ENCODE measurements around the gene FER1L5. TPM values are rescaled to one million over a fixed set of nuclear protein-coding genes. Genes with fewer than 3 reads are reported as not detected.

The FER1L5 gene
- total RNA-seq, 2 experiments from 2014 or later, result not detected

DNA sequence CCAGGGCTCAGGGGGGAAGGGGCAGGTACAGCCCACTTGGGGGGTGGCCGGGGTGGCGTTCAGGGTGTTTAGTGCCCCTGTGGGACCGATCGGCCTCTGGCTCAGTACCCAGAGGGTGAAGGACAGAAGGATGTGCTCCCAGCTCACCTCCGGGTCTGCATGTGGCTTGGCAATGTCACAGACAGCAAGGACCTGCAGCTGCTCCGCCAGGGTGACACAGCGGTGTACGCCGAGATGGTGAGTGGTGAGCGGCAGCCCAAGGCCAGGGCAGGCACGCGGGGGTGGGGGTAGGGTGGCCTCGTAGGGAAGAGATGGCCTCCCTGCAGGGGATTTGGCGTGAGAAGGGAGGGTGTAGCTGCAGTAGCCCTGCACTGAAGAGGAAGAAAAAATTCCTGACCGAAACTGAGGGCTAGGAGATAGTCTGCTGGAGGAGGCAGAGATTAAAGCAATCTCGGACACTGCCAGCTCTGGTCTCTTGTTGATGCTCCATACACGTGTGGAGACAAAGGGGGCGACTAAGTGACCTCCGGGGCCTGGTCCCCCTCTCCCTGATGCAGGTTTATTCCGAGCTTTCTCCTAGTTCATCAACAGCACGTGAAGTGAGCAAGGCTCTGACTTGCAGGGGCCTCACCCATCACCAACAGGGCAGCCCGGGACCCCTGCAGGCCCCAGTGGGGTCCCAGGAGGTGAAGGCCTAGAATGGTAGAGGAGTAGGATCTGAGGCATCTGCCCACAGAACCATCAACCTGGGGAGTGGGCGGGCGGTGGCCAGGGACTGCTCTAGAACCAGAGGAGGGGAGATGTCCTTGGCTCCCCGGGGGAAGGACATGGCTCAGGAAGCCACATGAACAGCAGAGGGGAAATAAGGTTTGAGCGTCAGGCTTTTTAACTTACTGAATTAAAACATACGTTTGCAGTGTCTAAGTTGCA is 45.4 kb downstream of the FER1L5 start:
- Mint-ChIP-seq H3K27me3 (peaks cover 1% of the 10 kb centered on the region), H3K9me3 (no peaks in the 10 kb centered on the region), H3K4me3 (no peak overlapping the region), H3K36me3 (ENCODE audit: low read depth) (no peaks in the 10 kb centered on the region), H3K4me1 (ENCODE audit: low read depth) (no peaks in the 10 kb centered on the region), H3K27ac (no peak overlapping the region)
- ATAC-seq (no peak), DNase-seq (no peak)
- TF ChIP-seq, protein P1, sequence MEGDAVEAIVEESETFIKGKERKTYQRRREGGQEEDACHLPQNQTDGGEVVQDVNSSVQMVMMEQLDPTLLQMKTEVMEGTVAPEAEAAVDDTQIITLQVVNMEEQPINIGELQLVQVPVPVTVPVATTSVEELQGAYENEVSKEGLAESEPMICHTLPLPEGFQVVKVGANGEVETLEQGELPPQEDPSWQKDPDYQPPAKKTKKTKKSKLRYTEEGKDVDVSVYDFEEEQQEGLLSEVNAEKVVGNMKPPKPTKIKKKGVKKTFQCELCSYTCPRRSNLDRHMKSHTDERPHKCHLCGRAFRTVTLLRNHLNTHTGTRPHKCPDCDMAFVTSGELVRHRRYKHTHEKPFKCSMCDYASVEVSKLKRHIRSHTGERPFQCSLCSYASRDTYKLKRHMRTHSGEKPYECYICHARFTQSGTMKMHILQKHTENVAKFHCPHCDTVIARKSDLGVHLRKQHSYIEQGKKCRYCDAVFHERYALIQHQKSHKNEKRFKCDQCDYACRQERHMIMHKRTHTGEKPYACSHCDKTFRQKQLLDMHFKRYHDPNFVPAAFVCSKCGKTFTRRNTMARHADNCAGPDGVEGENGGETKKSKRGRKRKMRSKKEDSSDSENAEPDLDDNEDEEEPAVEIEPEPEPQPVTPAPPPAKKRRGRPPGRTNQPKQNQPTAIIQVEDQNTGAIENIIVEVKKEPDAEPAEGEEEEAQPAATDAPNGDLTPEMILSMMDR (IDR thresholded peaks at IDR 0.05), result no peak
- intact Hi-C loops (cut with micrococcal nuclease), result no loop called here
- POLR2A ChIA-PET, result no interaction called here
- CTCF ChIA-PET, result no interaction called here

DNA sequence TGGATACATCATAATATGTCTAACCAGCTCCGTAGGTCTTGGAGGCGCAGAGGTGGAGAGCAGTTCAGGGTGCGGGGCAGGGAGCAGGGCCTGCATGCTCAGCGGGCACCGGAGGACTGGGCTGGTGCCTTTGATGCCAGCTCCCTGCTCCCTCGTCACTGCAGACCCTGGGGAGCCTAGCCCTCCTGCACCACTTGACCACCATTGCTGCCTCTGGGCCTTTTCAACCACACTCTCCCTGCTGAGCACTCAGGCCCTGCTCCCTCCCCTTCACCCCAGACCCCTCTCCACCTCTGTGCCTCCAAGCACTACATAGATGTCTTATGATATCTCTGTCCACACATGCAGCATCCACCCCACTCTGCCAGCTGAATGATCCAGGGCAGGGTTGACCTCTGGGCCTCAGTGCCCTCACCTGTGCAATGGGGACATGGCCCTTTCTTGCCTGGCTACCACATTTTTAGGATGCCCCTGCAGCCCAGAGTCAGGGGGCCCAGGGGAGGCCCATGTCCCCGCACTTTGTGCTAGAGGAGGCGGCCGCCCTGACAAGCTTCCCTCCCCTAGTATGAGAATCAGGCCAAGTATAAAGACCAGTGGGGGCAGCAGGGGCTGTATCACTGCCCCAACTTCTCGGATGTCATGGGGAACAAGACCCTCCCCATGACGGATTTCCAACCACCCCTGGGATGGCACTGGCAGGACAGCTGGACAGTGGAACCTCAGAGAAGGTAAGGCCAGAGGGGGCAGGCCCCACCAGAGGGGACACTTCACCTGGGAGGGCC is 46.3 kb downstream of the FER1L5 start:
- Mint-ChIP-seq H3K9me3 (no peaks in the 10 kb centered on the region), H3K4me3 (no peak overlapping the region), H3K36me3 (ENCODE audit: low read depth) (no peaks in the 10 kb centered on the region), H3K27me3 (peaks cover 1% of the 10 kb centered on the region), H3K4me1 (ENCODE audit: low read depth) (no peaks in the 10 kb centered on the region), H3K27ac (no peak overlapping the region)
- TF ChIP-seq, protein P1 (IDR thresholded peaks at IDR 0.05), result no peak
- ChIA-PET POLR2A (no interaction called here), CTCF (no interaction called here)
- intact Hi-C loops (cut with micrococcal nuclease), result no loop called here
- DNase-seq (no peak), ATAC-seq (no peak)

DNA sequence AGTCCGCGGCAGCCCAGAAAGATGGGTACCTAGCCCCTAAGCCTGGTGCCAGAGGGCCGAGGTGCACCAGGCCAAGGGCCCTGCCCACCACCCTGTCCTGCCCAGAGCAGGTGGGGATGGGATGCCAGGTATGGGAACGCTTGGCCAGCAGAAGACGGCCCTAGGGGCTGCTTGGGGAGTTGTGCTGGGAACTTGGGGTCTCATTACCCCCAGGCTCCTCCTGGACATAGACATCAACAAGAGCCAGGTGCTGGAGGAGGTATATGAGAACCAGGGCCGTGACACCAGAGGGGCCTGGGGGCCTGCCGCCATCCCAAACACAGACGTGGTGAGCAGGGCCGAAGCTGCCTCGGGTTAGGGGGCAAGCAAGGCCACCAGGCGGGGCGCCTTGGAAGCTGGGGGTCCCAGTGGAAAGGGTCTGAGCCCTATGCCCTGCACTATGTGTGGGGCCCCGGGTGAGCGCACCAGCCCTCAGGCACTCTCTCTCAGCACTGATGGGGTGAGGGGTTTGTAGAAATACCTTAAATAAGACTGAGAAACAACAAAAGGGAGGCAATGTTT is 46.9 kb downstream of the FER1L5 start:
- no peaks in the 10 kb centered on the region for H3K4me1 Mint-ChIP-seq (ENCODE audit: low read depth)
- H3K9me3 Mint-ChIP-seq, result no peaks in the 10 kb centered on the region
- ChIA-PET CTCF (no interaction called here), POLR2A (interaction anchor here (1.4 kb wide), 1 partner anchor 10 kb away, joined by 3 read pairs; no protein-coding TSS in a partner anchor)
- ATAC-seq (no peak), DNase-seq (no peak)
- no peak overlapping the region for H3K4me3 Mint-ChIP-seq
- H3K36me3 Mint-ChIP-seq (ENCODE audit: low read depth), result no peaks in the 10 kb centered on the region
- H3K27ac Mint-ChIP-seq, result no peak overlapping the region
- intact Hi-C loops (cut with micrococcal nuclease), result no loop called here
- H3K27me3 Mint-ChIP-seq, result peaks cover under 1% of the 10 kb centered on the region
- TF ChIP-seq, protein P1 (IDR thresholded peaks at IDR 0.05), result no peak

DNA sequence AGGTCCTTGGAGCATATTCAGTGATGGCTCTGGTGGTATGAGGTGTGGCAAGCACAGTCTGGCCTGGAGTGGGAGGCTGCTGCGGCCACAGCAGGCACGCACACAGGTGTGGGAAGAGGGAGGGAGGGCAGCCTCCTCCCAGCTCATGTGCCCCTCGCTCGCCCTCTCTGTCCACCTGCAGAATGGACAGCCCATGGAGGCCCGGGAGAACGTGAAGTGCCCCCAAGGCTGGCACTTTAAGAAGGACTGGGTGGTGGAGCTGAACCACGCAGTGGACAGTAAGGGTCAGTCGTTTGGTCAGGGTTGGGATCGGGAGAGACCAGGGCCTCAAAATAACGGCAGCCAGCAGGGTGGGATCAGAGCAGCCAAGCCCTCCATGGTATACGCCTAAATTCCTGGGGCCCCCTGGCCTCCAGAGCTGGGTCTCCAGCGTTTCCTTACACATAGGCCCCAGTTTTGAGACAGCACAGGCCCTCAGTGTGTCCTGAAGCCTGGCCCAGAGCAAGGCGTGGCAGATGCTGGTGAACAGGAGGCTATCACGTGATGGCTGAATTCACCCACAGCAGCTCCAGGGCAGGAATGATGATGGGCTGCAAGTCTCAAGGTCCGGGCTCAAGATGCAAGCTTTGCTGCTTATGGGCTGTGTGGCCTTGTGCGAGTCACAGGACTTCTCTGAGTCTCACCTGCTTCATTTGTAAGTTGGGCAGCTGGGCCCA is 47.9 kb downstream of the FER1L5 start:
- POLR2A ChIA-PET, result interaction anchor here (1.4 kb wide), 1 partner anchor 9 kb away, joined by 3 read pairs; no protein-coding TSS in a partner anchor

More for the DNA sequence above, 47.9 kb downstream of the FER1L5 start:
- H3K9me3 Mint-ChIP-seq, result no peaks in the 10 kb centered on the region
- H3K4me1 Mint-ChIP-seq (ENCODE audit: low read depth), result no peaks in the 10 kb centered on the region
- intact Hi-C loops (cut with micrococcal nuclease), result no loop called here
- TF ChIP-seq, protein P1 (IDR thresholded peaks at IDR 0.05), result no peak
- CTCF ChIA-PET, result interaction anchor here (1.0 kb wide), 1 partner anchor 9 kb away, joined by 3 read pairs; no protein-coding TSS in a partner anchor
- DNase-seq (no peak), ATAC-seq (no peak)
- H3K27ac Mint-ChIP-seq, result no peak overlapping the region
- no peaks in the 10 kb centered on the region for H3K27me3 Mint-ChIP-seq
- H3K4me3 Mint-ChIP-seq, result no peak overlapping the region
- no peaks in the 10 kb centered on the region for H3K36me3 Mint-ChIP-seq (ENCODE audit: low read depth)

All from activated CD8-positive, alpha-beta T cell treated with anti-CD3 and anti-CD28 coated beads for 36 hours (primary cell).